ENCODE results near the gene DCTN5.
"Not testable (repeated sequence)": the region's sequence is repeated elsewhere in the genome, so short reads cannot be mapped to it uniquely, and the experiment has no call there.

Gene DCTN5

GRCh38 chr16:23640931-23641765 is at the start of gene DCTN5, which contains the start of gene PALB2:
DCTN5 (plus strand) TSS chr16:23641466; CDS start chr16:23641543, 77 bp downstream.
PALB2 (minus strand) TSS chr16:23641310; CDS start chr16:23641157, 153 bp downstream.
- DNase-seq: peak; percentile 88 to 90

GRCh38 chr16:23594186-23594585 is 47.1 kb upstream of the DCTN5 start:
- no peak for DNase-seq

- no peak for DNase-seq
These were observed 45.9 kb upstream of the DCTN5 start for GRCh38 chr16:23595246-23595950.

GRCh38 chr16:23595951-23596720 is 45.1 kb upstream of the DCTN5 start, which contains the start of gene NDUFAB1:
NDUFAB1 (minus strand) TSS chr16:23596316; CDS start chr16:23596290, 26 bp downstream.
- DNase-seq: peak; percentile 88 to 91

- DNase-seq: peak; percentile 25 to 32
These were observed 44.1 kb upstream of the DCTN5 start for GRCh38 chr16:23597003-23597756.

- DNase-seq: no peak
These were observed 33.5 kb upstream of the DCTN5 start for GRCh38 chr16:23607726-23608125.

- DNase-seq: no peak
These were observed 33.1 kb upstream of the DCTN5 start for GRCh38 chr16:23608194-23608593.

- DNase-seq: no peak
These were observed 31.3 kb upstream of the DCTN5 start for GRCh38 chr16:23609929-23610328.

GRCh38 chr16:23610905-23611304 is 30.4 kb upstream of the DCTN5 start:
- DNase-seq: not testable (repeated sequence)

- no peak for DNase-seq
These were observed 29.3 kb upstream of the DCTN5 start for GRCh38 chr16:23611936-23612335.

- no peak for DNase-seq
These were observed 25.5 kb upstream of the DCTN5 start for GRCh38 chr16:23615805-23616204.

- DNase-seq: no peak
These were observed 17.2 kb upstream of the DCTN5 start for GRCh38 chr16:23624092-23624491.

GRCh38 chr16:23629516-23629915 is 11.8 kb upstream of the DCTN5 start:
- DNase-seq: no peak

- not testable (repeated sequence) for DNase-seq
These were observed 9.4 kb upstream of the DCTN5 start for GRCh38 chr16:23631874-23632273.

- no peak for DNase-seq
These were observed 6.7 kb upstream of the DCTN5 start for GRCh38 chr16:23634461-23635036.

GRCh38 chr16:23635958-23636357 is 5.3 kb upstream of the DCTN5 start:
- no peak for DNase-seq

GRCh38 chr16:23640615-23640930 is 693 bp upstream of the DCTN5 start:
- no peak for DNase-seq

GRCh38 chr16:23642246-23642774 is 1.0 kb downstream of the DCTN5 start:
- DNase-seq: no peak

GRCh38 chr16:23650674-23651416 is 9.6 kb downstream of the DCTN5 start:
- DNase-seq: no peak

GRCh38 chr16:23651943-23652468 is 10.7 kb downstream of the DCTN5 start:
- DNase-seq: no peak

- no peak for DNase-seq
These were observed 22.7 kb downstream of the DCTN5 start for GRCh38 chr16:23663918-23664317.
